Stimulated activated CD8-positive, alpha-beta memory T cell treated with anti-CD3 and anti-CD28 coated beads, Interleukin-2, amount 100 ng/mL, for 48 hours (primary cell): ENCODE data around the gene CHPF.
A peak's percentile ranks its signal among the peaks of the same experiment; 100 is the strongest.

Experiments
- DNase-seq, 2 donors: peaks; one replicate each; pipeline ENCODE4 v3.0.0-alpha.2; 2020; ENCODE audit warnings: low read depth in 2 of 2

Gene CHPF

GRCh38 chr2:219551441-219552381 lies 8.1 kb upstream of the CHPF start:
- DNase-seq = no peak

- DNase-seq = no peak
Observed at GRCh38 chr2:219549619-219550018, 6.0 kb upstream of the CHPF start.

- DNase-seq = no peak
Observed at GRCh38 chr2:219548990-219549389, 5.4 kb upstream of the CHPF start.

DNA sequence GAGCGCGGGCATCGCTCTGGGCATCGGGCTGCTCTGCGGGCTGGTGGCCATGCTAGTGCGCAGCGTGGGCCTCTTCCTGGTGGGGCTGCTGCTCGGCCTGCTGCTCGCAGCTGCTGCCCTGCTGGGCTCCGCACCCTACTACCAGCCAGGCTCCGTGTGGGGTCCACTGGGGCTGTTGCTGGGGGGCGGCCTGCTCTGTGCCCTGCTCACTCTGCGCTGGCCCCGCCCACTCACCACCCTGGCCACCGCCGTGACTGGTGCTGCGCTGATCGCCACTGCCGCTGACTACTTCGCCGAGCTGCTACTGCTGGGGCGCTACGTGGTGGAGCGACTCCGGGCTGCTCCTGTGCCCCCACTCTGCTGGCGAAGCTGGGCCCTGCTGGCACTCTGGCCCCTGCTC lies 4.0 kb upstream of the CHPF start:
- no peak for DNase-seq

DNA sequence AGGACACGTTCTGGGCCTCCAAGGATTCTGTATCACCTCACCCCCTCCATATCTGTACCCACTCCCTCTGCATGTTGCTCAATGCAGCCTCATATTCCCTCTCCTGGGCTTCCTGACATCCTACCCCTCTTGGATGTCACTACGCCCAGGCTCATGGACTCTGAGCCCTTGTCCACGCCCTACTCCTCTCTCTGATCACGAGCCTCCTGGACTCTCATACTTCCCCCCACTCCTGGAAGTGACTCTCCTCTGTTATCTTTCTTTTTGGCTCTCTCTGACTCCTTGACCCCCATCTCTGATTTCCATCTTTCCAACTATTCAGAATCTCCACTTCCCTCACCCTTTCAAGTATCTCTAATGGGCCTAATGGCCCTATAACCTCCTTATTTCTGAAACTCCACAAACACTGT lies 2.3 kb upstream of the CHPF start:
- DNase-seq = no peak

GRCh38 chr2:219545295-219545942 lies 1.8 kb upstream of the CHPF start:
- no peak for DNase-seq

DNA sequence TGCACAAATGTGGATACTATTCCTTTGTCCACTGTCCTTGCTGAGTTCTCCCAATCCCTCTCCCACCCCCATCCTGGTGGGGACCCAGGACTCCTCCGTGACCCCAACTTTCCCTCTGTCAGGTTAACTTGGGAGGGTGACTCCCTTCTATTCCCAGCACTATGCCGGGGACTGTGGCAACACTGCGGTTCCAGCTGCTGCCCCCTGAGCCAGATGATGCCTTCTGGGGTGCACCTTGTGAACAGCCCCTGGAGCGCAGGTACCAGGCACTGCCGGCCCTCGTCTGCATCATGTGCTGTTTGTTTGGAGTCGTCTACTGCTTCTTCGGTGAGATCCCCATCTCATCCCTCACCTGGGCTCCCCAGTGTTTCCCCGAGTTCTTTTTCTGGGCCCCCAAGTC lies 958 bp upstream of the CHPF start:
- DNase-seq = no peak

GRCh38 chr2:219542931-219543595 lies 546 bp downstream of the CHPF start:
- DNase-seq = peak in 1 of 2 donors; percentile 16

- DNase-seq = peak; percentile 78 to 82
Observed at GRCh38 chr2:219541611-219542180, 1.9 kb downstream of the CHPF start.

- DNase-seq = no peak
Observed at GRCh38 chr2:219540784-219541504, 2.7 kb downstream of the CHPF start.

GRCh38 chr2:219539926-219540678 lies 3.5 kb downstream of the CHPF start:
- DNase-seq = no peak

DNA sequence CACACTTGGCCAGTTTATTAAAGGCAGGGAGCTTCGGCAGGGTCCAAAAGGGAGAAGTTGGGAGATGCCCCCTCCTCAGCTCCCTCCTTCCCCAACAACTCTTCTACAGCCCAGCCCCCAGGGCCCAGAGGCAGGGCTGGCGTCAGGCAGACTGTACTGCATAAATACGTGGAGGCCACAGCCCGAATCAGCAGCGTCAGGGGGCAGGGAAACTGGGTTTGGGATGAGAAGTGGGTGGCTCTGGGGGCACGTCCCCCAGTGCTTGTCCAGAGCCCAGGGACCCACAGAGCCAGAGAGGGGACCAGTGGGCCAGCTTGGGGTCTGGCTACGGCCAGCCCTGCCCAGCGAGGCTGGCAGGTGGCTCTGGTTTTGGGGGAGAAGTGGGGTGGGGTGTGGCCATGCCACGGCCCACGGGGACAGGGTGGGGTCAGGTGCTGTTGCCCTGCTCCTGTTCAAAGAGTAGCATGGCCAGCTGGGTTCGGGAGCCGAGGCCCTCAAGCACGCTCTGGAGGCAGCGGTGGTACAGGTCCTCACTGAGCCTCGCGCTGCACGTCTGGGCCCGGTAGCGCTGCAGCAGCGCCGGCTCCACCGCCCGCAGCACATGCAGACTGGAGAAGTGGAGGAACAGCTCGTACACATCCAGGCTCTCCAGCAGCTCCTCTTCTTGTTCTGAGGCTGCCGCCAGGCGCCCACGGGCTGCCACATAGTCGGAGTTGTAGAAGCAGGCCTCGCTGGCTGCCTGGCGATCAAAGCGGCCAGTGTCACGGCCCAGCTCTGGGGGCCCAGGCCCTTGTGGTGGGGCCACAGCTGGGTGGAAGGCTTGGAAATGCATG lies 4.4 kb downstream of the CHPF start:
- no peak for DNase-seq

DNA sequence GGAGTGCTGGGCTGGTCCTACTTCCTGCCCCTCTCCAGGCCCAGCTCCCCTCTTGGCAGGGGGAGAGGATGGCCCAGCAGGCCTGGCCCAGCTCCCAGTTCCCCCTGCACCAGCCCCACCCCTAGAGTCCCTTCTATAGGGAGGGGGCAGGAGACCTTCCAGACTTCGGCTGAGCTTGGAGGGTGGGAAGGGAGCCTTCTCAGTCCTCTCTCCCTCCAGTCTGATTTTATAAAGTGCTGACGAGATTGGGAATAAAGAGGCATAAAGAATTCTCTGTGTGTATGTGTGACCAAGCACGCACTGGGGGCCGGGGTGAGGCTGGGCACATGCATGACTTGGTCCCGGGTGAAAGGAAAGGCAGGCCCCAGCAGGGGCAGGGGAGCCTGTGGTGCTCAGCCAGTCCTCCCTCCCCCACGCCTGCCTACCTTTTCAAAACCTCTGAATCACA lies 5.1 kb downstream of the CHPF start:
- no peak for DNase-seq

DNA sequence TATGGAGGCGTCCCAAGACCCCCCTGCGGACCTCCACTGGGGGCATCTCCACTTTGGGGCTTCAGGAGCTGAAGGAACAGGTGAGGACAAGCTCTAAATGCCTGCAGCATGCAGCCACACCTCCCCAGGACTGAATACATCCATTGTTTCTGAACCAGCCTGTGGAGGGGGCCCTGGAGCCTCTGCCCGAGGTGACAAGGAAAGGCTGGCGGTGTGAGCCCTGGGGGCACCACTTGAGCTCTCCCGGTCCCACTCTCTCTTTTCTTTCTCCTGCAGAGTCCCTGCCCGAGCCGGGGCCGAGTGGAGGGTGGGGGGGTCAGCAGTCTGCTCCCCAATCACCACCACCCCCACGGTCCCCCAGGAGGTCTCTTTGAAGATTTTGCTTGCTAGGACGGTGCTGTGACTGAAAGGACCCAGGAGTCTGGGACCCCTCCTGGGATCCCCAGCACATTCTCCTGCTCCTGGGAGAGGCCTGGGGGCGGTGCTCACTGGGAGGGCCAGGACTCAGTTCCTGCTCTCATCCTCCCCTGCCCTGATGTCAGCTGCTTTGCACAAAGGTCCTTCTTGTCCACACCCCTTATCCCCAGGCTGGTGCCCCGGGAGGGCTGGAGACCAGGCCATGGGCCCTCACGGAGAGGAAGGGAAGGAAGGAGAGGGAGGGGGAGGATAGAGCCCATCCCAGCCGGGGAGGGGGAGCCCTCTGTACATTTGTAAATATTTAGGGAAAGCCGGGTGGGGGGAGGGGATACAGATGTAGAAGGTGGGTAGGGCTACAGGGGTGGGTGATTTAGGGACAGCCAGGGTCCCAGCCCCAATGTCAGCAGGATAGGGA lies 5.7 kb downstream of the CHPF start:
- no peak for DNase-seq

GRCh38 chr2:219536967-219537366 lies 6.6 kb downstream of the CHPF start:
- DNase-seq = no peak

- no peak for DNase-seq
Observed at GRCh38 chr2:219536425-219536824, 7.2 kb downstream of the CHPF start.

DNA sequence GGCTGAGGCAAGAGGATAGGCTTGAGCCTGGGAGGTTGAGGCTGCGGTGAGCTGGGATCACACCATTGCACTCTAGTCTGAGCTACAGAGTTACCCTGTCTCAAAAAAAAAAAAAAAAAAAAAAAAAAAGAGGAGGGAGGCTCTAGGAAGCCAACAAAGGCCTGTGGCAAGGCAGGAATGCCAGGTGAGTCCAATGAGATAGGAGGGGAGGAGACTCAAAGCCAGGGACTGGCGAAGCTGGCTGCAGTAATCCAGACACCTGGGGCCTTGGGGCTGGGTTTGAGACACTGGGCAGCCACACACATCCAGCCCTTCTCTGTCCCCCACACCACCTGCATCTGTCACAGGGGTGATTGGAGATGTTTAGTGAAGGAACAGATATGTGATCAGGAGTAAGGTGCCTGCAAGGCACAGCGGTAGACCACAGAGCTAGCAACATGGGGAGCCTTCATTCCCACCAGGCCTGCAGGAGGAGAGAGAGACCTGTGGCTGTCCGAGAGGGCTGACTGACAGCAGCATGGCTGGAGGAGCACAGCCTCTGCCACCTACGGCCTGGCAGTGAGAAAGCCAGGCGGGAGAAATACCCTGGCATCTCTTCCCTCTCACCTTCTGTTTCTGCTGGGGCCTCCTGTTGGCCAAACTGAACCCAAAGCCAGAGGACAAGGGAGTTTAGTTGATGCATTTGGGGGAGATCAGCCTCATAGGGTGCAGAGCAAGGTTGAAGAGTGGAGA lies 9.5 kb downstream of the CHPF start:
- DNase-seq = no peak

- DNase-seq = no peak
Observed at GRCh38 chr2:219532378-219532649, 11.3 kb downstream of the CHPF start.
